NCI-H2107 treated with DMSO at 0.1 percent for 48 hours (cell line): ENCODE measurements around the gene JADE1.

Source experiments
- DNase-seq: peaks from one replicate; lab custom pipeline; 2025; ENCODE audit not compliant: unreplicated experiment; lab: John Stamatoyannopoulos, UW

The JADE1 gene

GRCh38 chr4:128809477-128810330, at the start of gene JADE1:
TSS of gene JADE1 (plus strand) at chr4:128809700. CDS start at chr4:128831759, 22,059 bp downstream.
- DNase-seq, result peak; percentile 70

GRCh38 chr4:128766781-128767180, 42.7 kb upstream of the JADE1 start:
- no peak for DNase-seq

- DNase-seq, result no peak
Measured at GRCh38 chr4:128768373-128768996, 41.0 kb upstream of the JADE1 start.

- no peak for DNase-seq
Measured at GRCh38 chr4:128769011-128769410, 40.5 kb upstream of the JADE1 start.

GRCh38 chr4:128770807-128771206, 38.7 kb upstream of the JADE1 start:
- no peak for DNase-seq

GRCh38 chr4:128775477-128775876, 34.0 kb upstream of the JADE1 start:
- DNase-seq, result no peak

GRCh38 chr4:128775916-128776315, 33.6 kb upstream of the JADE1 start:
- no peak for DNase-seq

GRCh38 chr4:128776794-128777216, 32.7 kb upstream of the JADE1 start:
- DNase-seq, result no peak

- DNase-seq, result no peak
Measured at GRCh38 chr4:128780688-128781087, 28.8 kb upstream of the JADE1 start.

- DNase-seq, result no peak
Measured at GRCh38 chr4:128782076-128782715, 27.3 kb upstream of the JADE1 start.

- DNase-seq, result no peak
Measured at GRCh38 chr4:128782875-128783614, 26.5 kb upstream of the JADE1 start.

GRCh38 chr4:128787509-128788311, 21.8 kb upstream of the JADE1 start:
- no peak for DNase-seq

- no peak for DNase-seq
Measured at GRCh38 chr4:128793859-128794672, 15.4 kb upstream of the JADE1 start.

- DNase-seq, result no peak
Measured at GRCh38 chr4:128796934-128797333, 12.6 kb upstream of the JADE1 start.

GRCh38 chr4:128800284-128800683, 9.2 kb upstream of the JADE1 start:
- no peak for DNase-seq

GRCh38 chr4:128800701-128801284, 8.7 kb upstream of the JADE1 start:
- no peak for DNase-seq

- no peak for DNase-seq
Measured at GRCh38 chr4:128802680-128803628, 6.5 kb upstream of the JADE1 start.

- DNase-seq, result no peak
Measured at GRCh38 chr4:128803783-128804182, 5.7 kb upstream of the JADE1 start.
